ENCODE data around the gene GALNT16.

DNA sequence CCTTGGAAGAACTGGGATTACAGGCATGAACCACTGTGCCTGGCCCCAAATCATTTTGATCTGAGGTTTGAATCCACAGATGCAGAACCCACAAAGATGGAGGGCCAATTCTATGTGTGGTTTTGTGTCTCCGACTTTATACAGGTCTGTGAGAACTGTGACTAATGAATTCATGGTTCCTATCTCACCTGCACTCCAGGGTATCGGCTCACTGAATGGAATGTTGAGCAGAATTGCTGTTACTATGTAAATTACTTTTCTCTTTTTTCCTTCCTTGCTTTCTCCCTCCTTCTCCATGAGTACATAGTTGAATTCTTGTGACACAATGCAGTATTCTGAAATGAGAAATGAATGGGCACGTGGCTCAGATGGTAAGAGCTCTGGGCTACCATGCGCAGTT is 21.1 kb upstream of the GALNT16 start:
- TF ChIP-seq POLR2AphosphoS5 (IDR thresholded peaks at IDR 0.05) (no peak), POLR2A (IDR thresholded peaks at IDR 0.05) (no peak), EP300 (IDR thresholded peaks at IDR 0.05) (no peak)
- TF ChIP-seq, protein P1, sequence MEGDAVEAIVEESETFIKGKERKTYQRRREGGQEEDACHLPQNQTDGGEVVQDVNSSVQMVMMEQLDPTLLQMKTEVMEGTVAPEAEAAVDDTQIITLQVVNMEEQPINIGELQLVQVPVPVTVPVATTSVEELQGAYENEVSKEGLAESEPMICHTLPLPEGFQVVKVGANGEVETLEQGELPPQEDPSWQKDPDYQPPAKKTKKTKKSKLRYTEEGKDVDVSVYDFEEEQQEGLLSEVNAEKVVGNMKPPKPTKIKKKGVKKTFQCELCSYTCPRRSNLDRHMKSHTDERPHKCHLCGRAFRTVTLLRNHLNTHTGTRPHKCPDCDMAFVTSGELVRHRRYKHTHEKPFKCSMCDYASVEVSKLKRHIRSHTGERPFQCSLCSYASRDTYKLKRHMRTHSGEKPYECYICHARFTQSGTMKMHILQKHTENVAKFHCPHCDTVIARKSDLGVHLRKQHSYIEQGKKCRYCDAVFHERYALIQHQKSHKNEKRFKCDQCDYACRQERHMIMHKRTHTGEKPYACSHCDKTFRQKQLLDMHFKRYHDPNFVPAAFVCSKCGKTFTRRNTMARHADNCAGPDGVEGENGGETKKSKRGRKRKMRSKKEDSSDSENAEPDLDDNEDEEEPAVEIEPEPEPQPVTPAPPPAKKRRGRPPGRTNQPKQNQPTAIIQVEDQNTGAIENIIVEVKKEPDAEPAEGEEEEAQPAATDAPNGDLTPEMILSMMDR (IDR thresholded peaks at IDR 0.05): no peak
